H9 (cell line): ENCODE measurements around the gene OR2AG1. TPM values are rescaled to one million over a fixed set of nuclear protein-coding genes. Genes with fewer than 3 reads are reported as not detected.
A peak's percentile ranks its signal among the peaks of the same experiment; 100 is the strongest.

Source experiments
- DNase-seq: peaks from one replicate; pipeline ENCODE4 v3.0.0-alpha.2; 2017
- H2AFZ ChIP-seq: one replicate; pipeline ENCODE4 v1.6.1; 2013; ENCODE audit warnings: mild to moderate bottlenecking, low read length, control low read depth, moderate library complexity
- H2AK5ac ChIP-seq: 2 replicates; pipeline ENCODE4 v1.6.1; 2013; ENCODE audit warnings: low read length, control low read depth, mixed read lengths; ENCODE audit not compliant: insufficient read length
- H2BK120ac ChIP-seq: one replicate; pipeline ENCODE4 v1.6.1; 2013; ENCODE audit warnings: low read depth, mild to moderate bottlenecking, low read length, control low read depth, inconsistent platforms; ENCODE audit not compliant: poor library complexity, severe bottlenecking
- H2BK12ac ChIP-seq: 2 replicates; pipeline ENCODE4 v1.6.1; 2013; ENCODE audit warnings: low read length, control low read depth, mixed read lengths, low read depth; ENCODE audit not compliant: insufficient read length
- H2BK15ac ChIP-seq: 2 replicates; pipeline ENCODE4 v1.6.1; 2013; ENCODE audit warnings: low read depth, low read length, control low read depth
- H2BK20ac ChIP-seq: one replicate; pipeline ENCODE4 v1.6.1; 2013; ENCODE audit warnings: low read depth, mild to moderate bottlenecking, low read length, control low read depth, inconsistent platforms; ENCODE audit not compliant: poor library complexity, severe bottlenecking
- H2BK5ac ChIP-seq: 2 replicates; pipeline ENCODE4 v1.6.1; 2013; ENCODE audit warnings: low read length, control low read depth, mixed read lengths; ENCODE audit not compliant: insufficient read length
- H3K14ac ChIP-seq: 2 replicates; pipeline ENCODE4 v1.6.1; 2013; ENCODE audit warnings: low read length, control low read depth; ENCODE audit not compliant: insufficient read depth
- H3K18ac ChIP-seq: 2 replicates; pipeline ENCODE4 v1.6.1; 2013; ENCODE audit warnings: low read depth, mild to moderate bottlenecking, mixed read lengths, low read length, control low read depth; ENCODE audit not compliant: insufficient read length
- H3K23ac ChIP-seq: 2 replicates; pipeline ENCODE4 v1.6.1; 2013; ENCODE audit warnings: low read length, control low read depth, mixed read lengths, low read depth; ENCODE audit not compliant: insufficient read length
- H3K23me2 ChIP-seq: 2 replicates; pipeline ENCODE4 v1.6.1; 2013; ENCODE audit warnings: low read depth, mild to moderate bottlenecking, mixed read lengths, low read length, control low read depth; ENCODE audit not compliant: insufficient read length, poor library complexity, severe bottlenecking
- H3K27ac ChIP-seq: 2 replicates; pipeline ENCODE4 v1.5.1; 2013; ENCODE audit warnings: low read length, control low read depth, mixed read lengths, low read depth; ENCODE audit not compliant: insufficient read length
- H3K27me3 ChIP-seq: 2 replicates; pipeline ENCODE4 v1.6.1; 2013; ENCODE audit warnings: low read length, control low read depth, inconsistent platforms; ENCODE audit not compliant: insufficient read depth
- H3K4ac ChIP-seq: 2 replicates; pipeline ENCODE4 v1.6.1; 2013; ENCODE audit warnings: low read depth, mild to moderate bottlenecking, control low read depth, inconsistent platforms, low read length, moderate library complexity
- H3K4me1 ChIP-seq: 2 replicates; pipeline ENCODE4 v1.6.1; 2013; ENCODE audit warnings: low read length, control low read depth, inconsistent platforms; ENCODE audit not compliant: insufficient read depth
- H3K4me2 ChIP-seq: 2 replicates; pipeline ENCODE4 v1.6.1; 2013; ENCODE audit warnings: low read length, control low read depth, mixed read lengths; ENCODE audit not compliant: insufficient read length, insufficient read depth
- H3K56ac ChIP-seq: 2 replicates; pipeline ENCODE4 v1.6.1; 2013; ENCODE audit warnings: low read depth, mild to moderate bottlenecking, mixed read lengths, low read length, control low read depth; ENCODE audit not compliant: insufficient read length
- H3K79me1 ChIP-seq: 2 replicates; pipeline ENCODE4 v1.6.1; 2013; ENCODE audit warnings: low read depth, mild to moderate bottlenecking, moderate library complexity, low read length, control low read depth, inconsistent platforms; ENCODE audit not compliant: insufficient read depth, poor library complexity, severe bottlenecking
- H3K79me2 ChIP-seq: 2 replicates; pipeline ENCODE4 v1.6.1; 2013; ENCODE audit warnings: low read length, control low read depth, inconsistent platforms; ENCODE audit not compliant: insufficient read depth
- H3K9ac ChIP-seq: 2 replicates; pipeline ENCODE4 v1.6.1; 2013; ENCODE audit warnings: low read length, control low read depth, mixed read lengths; ENCODE audit not compliant: insufficient read length; ENCODE audit errors: extremely low read depth
- H3K9me3 ChIP-seq: one replicate; pipeline ENCODE4 v1.6.1; 2013; ENCODE audit warnings: low read depth, low read length, inconsistent platforms; ENCODE audit not compliant: control insufficient read depth
- H3T11ph ChIP-seq: one replicate; pipeline ENCODE4 v1.6.1; 2013; ENCODE audit warnings: mild to moderate bottlenecking, low read length, control low read depth, inconsistent platforms
- H4K20me1 ChIP-seq: one replicate; pipeline ENCODE4 v1.6.1; 2013; ENCODE audit not compliant: control insufficient read depth, insufficient read length, insufficient read depth
- H4K5ac ChIP-seq: 2 replicates; pipeline ENCODE4 v1.6.1; 2013; ENCODE audit warnings: low read depth, mild to moderate bottlenecking, mixed read lengths, low read length, control low read depth; ENCODE audit not compliant: insufficient read length
- H4K8ac ChIP-seq: replicated peaks from 2 replicates; pipeline ENCODE4 v1.6.1; 2013; ENCODE audit warnings: low read length, control low read depth, mixed read lengths, low read depth; ENCODE audit not compliant: insufficient read length
- H4K91ac ChIP-seq: 2 replicates; pipeline ENCODE4 v1.6.1; 2013; ENCODE audit warnings: low read depth, mild to moderate bottlenecking, moderate library complexity, mixed read lengths, low read length, control low read depth; ENCODE audit not compliant: insufficient read length
- H3K27ac Mint-ChIP-seq, 3 experiments: 2 replicates in 2 of 3; 3 replicates in 1 of 3; pipeline ENCODE4 v1.8.0; 2020 to 2021; ENCODE audit warnings: mixed read lengths in 3 of 3, mild to moderate bottlenecking in 1 of 3, moderate library complexity in 1 of 3
- H3K27me3 Mint-ChIP-seq: 2 replicates; pipeline ENCODE4 v1.8.0; 2021; ENCODE audit warnings: low read depth, mild to moderate bottlenecking, moderate library complexity, mixed read lengths
- H3K36me3 Mint-ChIP-seq, 3 experiments: 2 replicates in 2 of 3; 3 replicates in 1 of 3; pipeline ENCODE4 v1.8.0; 2020 to 2021; ENCODE audit warnings: low read depth in 3 of 3, mixed read lengths in 3 of 3; ENCODE audit not compliant: insufficient read depth in 1 of 3
- H3K4me1 Mint-ChIP-seq, 2 experiments: 2 replicates each; pipeline ENCODE4 v1.8.0; 2020; ENCODE audit warnings: mixed read lengths in 2 of 2
- H3K4me3 Mint-ChIP-seq, 2 experiments: 2 replicates in 1 of 2; 3 replicates in 1 of 2; pipeline ENCODE4 v1.8.0; 2020 to 2021; ENCODE audit warnings: mild to moderate bottlenecking in 2 of 2, mixed read lengths in 2 of 2, moderate library complexity in 1 of 2
- H3K9me3 Mint-ChIP-seq, 2 experiments: 2 replicates in 1 of 2; 3 replicates in 1 of 2; pipeline ENCODE4 v1.8.0; 2020; ENCODE audit warnings: mild to moderate bottlenecking in 2 of 2, mixed read lengths in 2 of 2, moderate library complexity in 1 of 2
- WGBS: extraction: QIAGEN DNeasy Blood & Tissue Kit; methylation state at CpG from one replicate; pipeline ENCODE4 v1.1.7; 2013; ENCODE audit warnings: missing lambda C conversion rate, low lambda C conversion rate, mixed read lengths; ENCODE audit not compliant: insufficient read length; ENCODE audit errors: extremely low coverage; 5-methylcytosine and 5-hydroxymethylcytosine counted together
- total RNA-seq: library from RNA; stranded (reverse); gene quantifications from 2 replicates; pipeline ENCODE4 v1.2.1, GENCODE V29; 2021
- TF ChIP-seq, protein P1 (sequence below): fragments of 200-600 bp; sonication (generic); conservative IDR thresholded peaks from 3 replicates; pipeline ENCODE4 v1.8.0; 2021; ENCODE audit warnings: antibody characterized with exemption, mild to moderate bottlenecking

Gene OR2AG1
- total RNA-seq, 1 experiment from 2014 or later: not detected

DNA sequence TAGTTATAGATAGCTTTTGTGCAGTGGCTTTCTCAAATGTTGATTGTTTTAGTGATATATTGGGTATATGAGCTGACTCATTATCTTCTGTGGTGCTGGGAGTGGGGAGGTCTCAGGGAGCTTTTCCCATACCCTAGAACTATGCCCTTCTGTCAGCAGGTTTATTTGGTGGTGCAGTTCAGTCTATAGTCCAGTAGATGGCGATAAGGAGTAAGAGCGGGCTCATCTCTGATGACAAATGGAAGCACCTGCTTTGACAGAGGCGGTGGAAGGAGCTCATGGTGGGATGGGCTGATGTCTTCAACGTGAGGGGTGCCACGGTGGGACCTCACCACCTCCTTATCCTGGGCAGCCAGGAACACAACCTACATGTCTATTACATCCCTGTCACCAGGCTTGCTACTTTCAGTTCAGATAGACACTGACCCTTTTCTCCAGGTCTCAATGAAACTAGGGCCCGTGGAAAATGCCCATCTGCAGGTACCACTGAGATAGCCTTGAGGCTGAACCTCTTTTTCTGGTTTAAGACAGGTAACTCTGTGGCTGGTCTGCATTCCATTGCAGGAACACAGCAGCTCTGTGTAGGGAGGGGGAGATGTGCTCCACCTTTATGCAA lies 29.7 kb downstream of the OR2AG1 start:
- no peak overlapping the region for H3K9ac ChIP-seq
- no peaks in the 10 kb centered on the region; a peak in 1 of 7 replicates for H3K36me3 Mint-ChIP-seq
- no peak overlapping the region for H3K27ac Mint-ChIP-seq
- no peak overlapping the region for H3K56ac ChIP-seq
- no peak overlapping the region for H2BK120ac ChIP-seq
- no peak overlapping the region for H3K23ac ChIP-seq
- H3K9me3 Mint-ChIP-seq: no peaks in the 10 kb centered on the region; a peak in 1 of 5 replicates
- H3K4me2 ChIP-seq: no peak overlapping the region
- WGBS: no CpG with 5 or more reads among the region's 6 CpGs
- no peaks in the 10 kb centered on the region for H3K4me1 ChIP-seq
- no peak overlapping the region for H4K8ac ChIP-seq
- H4K91ac ChIP-seq: no peak overlapping the region
- DNase-seq: peak; percentile 52
- no peaks in the 10 kb centered on the region for H3K27me3 ChIP-seq
- no peak overlapping the region for H2AK5ac ChIP-seq
- TF ChIP-seq, protein P1, sequence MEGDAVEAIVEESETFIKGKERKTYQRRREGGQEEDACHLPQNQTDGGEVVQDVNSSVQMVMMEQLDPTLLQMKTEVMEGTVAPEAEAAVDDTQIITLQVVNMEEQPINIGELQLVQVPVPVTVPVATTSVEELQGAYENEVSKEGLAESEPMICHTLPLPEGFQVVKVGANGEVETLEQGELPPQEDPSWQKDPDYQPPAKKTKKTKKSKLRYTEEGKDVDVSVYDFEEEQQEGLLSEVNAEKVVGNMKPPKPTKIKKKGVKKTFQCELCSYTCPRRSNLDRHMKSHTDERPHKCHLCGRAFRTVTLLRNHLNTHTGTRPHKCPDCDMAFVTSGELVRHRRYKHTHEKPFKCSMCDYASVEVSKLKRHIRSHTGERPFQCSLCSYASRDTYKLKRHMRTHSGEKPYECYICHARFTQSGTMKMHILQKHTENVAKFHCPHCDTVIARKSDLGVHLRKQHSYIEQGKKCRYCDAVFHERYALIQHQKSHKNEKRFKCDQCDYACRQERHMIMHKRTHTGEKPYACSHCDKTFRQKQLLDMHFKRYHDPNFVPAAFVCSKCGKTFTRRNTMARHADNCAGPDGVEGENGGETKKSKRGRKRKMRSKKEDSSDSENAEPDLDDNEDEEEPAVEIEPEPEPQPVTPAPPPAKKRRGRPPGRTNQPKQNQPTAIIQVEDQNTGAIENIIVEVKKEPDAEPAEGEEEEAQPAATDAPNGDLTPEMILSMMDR: peak; percentile 91
- H3K27me3 Mint-ChIP-seq: no peaks in the 10 kb centered on the region; the same call in 1 of the 2 replicates
- H2BK20ac ChIP-seq: no peak overlapping the region
- H3K79me1 ChIP-seq: no peaks in the 10 kb centered on the region
- H3K18ac ChIP-seq: no peak overlapping the region
- no peak overlapping the region for H2BK15ac ChIP-seq
- no peaks in the 10 kb centered on the region for H3K9me3 ChIP-seq
- H3K4ac ChIP-seq: no peak overlapping the region
- H3T11ph ChIP-seq: no peak overlapping the region
- H2BK5ac ChIP-seq: no peak overlapping the region
- no peaks in the 10 kb centered on the region for H3K23me2 ChIP-seq
- no peaks in the 10 kb centered on the region for H3K79me2 ChIP-seq
- H2AFZ ChIP-seq: no peak overlapping the region
- H3K27ac ChIP-seq: no peak overlapping the region
- no peak overlapping the region for H3K4me3 Mint-ChIP-seq
- H4K20me1 ChIP-seq: no peaks in the 10 kb centered on the region
- H3K14ac ChIP-seq: no peak overlapping the region
- H3K4me1 Mint-ChIP-seq: peaks cover 6 to 12% of the 10 kb centered on the region in 2 experiments
- H4K5ac ChIP-seq: no peak overlapping the region
- H2BK12ac ChIP-seq: no peak overlapping the region
